Measurements from ENCODE around the gene EPGN. TPM values are rescaled to one million over a fixed set of nuclear protein-coding genes. Genes with fewer than 3 reads are reported as not detected.

The EPGN gene
- total RNA-seq, 1 experiment from 2014 or later: not detected

GRCh38 chr4:74328501-74328900, 20.2 kb downstream of the EPGN start:
- DNase-seq (ENCODE audit: low spot score): no peak
- POLR2A ChIA-PET (ENCODE audit: low non-redundant PET): interaction anchor here (0.6 kb wide), 1 partner anchor 23 kb away, joined by 3 read pairs; no protein-coding TSS in a partner anchor
- no peaks in the 10 kb centered on the region for H3K27me3 ChIP-seq (replicated peaks; ENCODE audit: insufficient read depth, low read depth, low read length, poor library complexity)
- no peaks in the 10 kb centered on the region for H3K4me1 ChIP-seq (ENCODE audit: insufficient read depth, low read length, poor library complexity, severe bottlenecking)
- no peak overlapping the region for H3K27ac ChIP-seq (ENCODE audit: low read depth, low read length, poor library complexity, severe bottlenecking)
- TF ChIP-seq EZH2 (IDR thresholded peaks at IDR 0.05; ENCODE audit: borderline replicate concordance, low read depth, low read length, poor library complexity, severe bottlenecking) (no peak), CTCF (conservative IDR thresholded peaks at IDR 0.05; ENCODE audit: low read depth, low read length) (no peak)
- no peaks in the 10 kb centered on the region for H3K9me3 ChIP-seq (ENCODE audit: low read depth, low read length, poor library complexity, severe bottlenecking)
- intact Hi-C loops (cut with micrococcal nuclease; ENCODE audit: unreplicated experiment): loop anchor here (5.0 kb wide), 2 partner anchors 34 to 294 kb away; no protein-coding TSS in a partner anchor
- no TSS peak for BruUV-seq (replicated peaks)
- no peak overlapping the region for H3K4me3 ChIP-seq (ENCODE audit: low read depth, low read length, poor library complexity, severe bottlenecking)
- CTCF ChIA-PET: no interaction called here
- H3K36me3 ChIP-seq (ENCODE audit: insufficient read depth, low read length, poor library complexity, severe bottlenecking): no peaks in the 10 kb centered on the region

GRCh38 chr4:74329307-74329706, 21.0 kb downstream of the EPGN start:
- DNase-seq (ENCODE audit: low spot score): no peak

GRCh38 chr4:74330295-74330750, 22.1 kb downstream of the EPGN start:
- no TSS peak for BruUV-seq (replicated peaks)
- H3K36me3 ChIP-seq (ENCODE audit: insufficient read depth, low read length, poor library complexity, severe bottlenecking): no peaks in the 10 kb centered on the region
- H3K27me3 ChIP-seq (replicated peaks; ENCODE audit: insufficient read depth, low read depth, low read length, poor library complexity): no peaks in the 10 kb centered on the region
- ChIA-PET POLR2A (ENCODE audit: low non-redundant PET) (no interaction called here), CTCF (no interaction called here)
- no peak overlapping the region for H3K4me3 ChIP-seq (ENCODE audit: low read depth, low read length, poor library complexity, severe bottlenecking)
- H3K27ac ChIP-seq (ENCODE audit: low read depth, low read length, poor library complexity, severe bottlenecking): no peak overlapping the region
- no peak for DNase-seq (ENCODE audit: low spot score)
- intact Hi-C loops (cut with micrococcal nuclease; ENCODE audit: unreplicated experiment): no loop called here
- no peaks in the 10 kb centered on the region for H3K9me3 ChIP-seq (ENCODE audit: low read depth, low read length, poor library complexity, severe bottlenecking)
- no peaks in the 10 kb centered on the region for H3K4me1 ChIP-seq (ENCODE audit: insufficient read depth, low read length, poor library complexity, severe bottlenecking)
- TF ChIP-seq CTCF (conservative IDR thresholded peaks at IDR 0.05; ENCODE audit: low read depth, low read length) (no peak), EZH2 (IDR thresholded peaks at IDR 0.05; ENCODE audit: borderline replicate concordance, low read depth, low read length, poor library complexity, severe bottlenecking) (no peak)

More at GRCh38 chr4:74329307-74329706, 21.0 kb downstream of the EPGN start:
- no peak overlapping the region for H3K4me3 ChIP-seq (ENCODE audit: low read depth, low read length, poor library complexity, severe bottlenecking)
- no peak for TF ChIP-seq EZH2 (IDR thresholded peaks at IDR 0.05; ENCODE audit: borderline replicate concordance, low read depth, low read length, poor library complexity, severe bottlenecking)
- no peak for TF ChIP-seq CTCF (conservative IDR thresholded peaks at IDR 0.05; ENCODE audit: low read depth, low read length)
- H3K9me3 ChIP-seq (ENCODE audit: low read depth, low read length, poor library complexity, severe bottlenecking): no peaks in the 10 kb centered on the region
- ChIA-PET POLR2A (ENCODE audit: low non-redundant PET) (no interaction called here), CTCF (no interaction called here)
- H3K4me1 ChIP-seq (ENCODE audit: insufficient read depth, low read length, poor library complexity, severe bottlenecking): no peaks in the 10 kb centered on the region
- no peaks in the 10 kb centered on the region for H3K36me3 ChIP-seq (ENCODE audit: insufficient read depth, low read length, poor library complexity, severe bottlenecking)
- H3K27ac ChIP-seq (ENCODE audit: low read depth, low read length, poor library complexity, severe bottlenecking): no peak overlapping the region
- H3K27me3 ChIP-seq (replicated peaks; ENCODE audit: insufficient read depth, low read depth, low read length, poor library complexity): no peaks in the 10 kb centered on the region
- intact Hi-C loops (cut with micrococcal nuclease; ENCODE audit: unreplicated experiment): loop anchor here (5.0 kb wide), 2 partner anchors 33 to 293 kb away; no protein-coding TSS in a partner anchor
- no TSS peak for BruUV-seq (replicated peaks)
